Gastroesophageal sphincter (tissue), 3 donors: ENCODE results near the gene WDR54.

Experiments
- CTCF ChIP-seq, 4 experiments: fragments of 200-600 bp in 2 of 4; fragments of 450-650 bp in 2 of 4; sonication (generic) in 1 of 4; IDR thresholded peaks; one replicate each; pipeline ENCODE4 v1.5.1; 2017 to 2019; ENCODE audit warnings: antibody characterized with exemption in 4 of 4, mild to moderate bottlenecking in 2 of 4, moderate library complexity in 2 of 4
- EP300 ChIP-seq: sonication (generic); formaldehyde crosslinking; IDR thresholded peaks from one replicate; pipeline ENCODE4 v1.6.1; 2017; ENCODE audit warnings: antibody characterized with exemption, mild to moderate bottlenecking

- TF ChIP-seq CTCF (IDR thresholded peaks at IDR 0.05) (no peak), EP300 (no peak)
Observed at GRCh38 chr2:74383254-74383653, 38.3 kb upstream of the WDR54 start.
